ENCODE measurements around the gene RPLP2.

Gene RPLP2

GRCh38 chr11:782264-783174 is 27.2 kb upstream of the RPLP2 start:
- peaks cover 0 to 31% (median 6%) of the 10 kb centered on the region in 5 donors for H3K36me3 ChIP-seq (ENCODE audit: control insufficient read depth in 5 of 5, insufficient read depth in 5 of 5, low read length in 5 of 5)
- peaks cover 0 to 3% (median 0%) of the 10 kb centered on the region in 5 donors for H3K27me3 ChIP-seq (ENCODE audit: control insufficient read depth in 5 of 5, insufficient read depth in 4 of 5, low read length in 5 of 5)
- no peak overlapping the region for H3K27ac ChIP-seq (ENCODE audit: low read depth, low read length)
- no peaks in the 10 kb centered on the region for H3K9me3 ChIP-seq (ENCODE audit: control insufficient read depth in 5 of 5, low read length in 5 of 5)
- no peak overlapping the region for H3K9ac ChIP-seq (ENCODE audit: low read length in 5 of 5)
- H3K4me1 ChIP-seq (ENCODE audit: control insufficient read depth in 5 of 5, insufficient read depth in 5 of 5, low read length in 5 of 5), result peaks cover 4 to 35% (median 15%) of the 10 kb centered on the region in 5 donors
- H3K4me3 ChIP-seq (ENCODE audit: low read depth in 1 of 5, low read length in 5 of 5), result no peak overlapping the region

GRCh38 chr11:783581-784015 is 26.2 kb upstream of the RPLP2 start:
- H3K27me3 ChIP-seq (ENCODE audit: control insufficient read depth in 5 of 5, insufficient read depth in 4 of 5, low read length in 5 of 5), result peaks cover 0 to 11% (median 3%) of the 10 kb centered on the region in 5 donors
- H3K36me3 ChIP-seq (ENCODE audit: control insufficient read depth in 5 of 5, insufficient read depth in 5 of 5, low read length in 5 of 5), result peaks cover 0 to 31% (median 6%) of the 10 kb centered on the region in 5 donors
- H3K4me1 ChIP-seq (ENCODE audit: control insufficient read depth in 5 of 5, insufficient read depth in 5 of 5, low read length in 5 of 5), result peaks cover 2 to 25% (median 5%) of the 10 kb centered on the region in 5 donors
- H3K27ac ChIP-seq (ENCODE audit: low read depth, low read length), result no peak overlapping the region
- H3K9ac ChIP-seq (ENCODE audit: low read length in 5 of 5), result peak overlapping the region in 1 of 5 donors; percentile 41
- H3K4me3 ChIP-seq (ENCODE audit: low read depth in 1 of 5, low read length in 5 of 5), result peak overlapping the region in 1 of 5 donors; percentile 42
- H3K9me3 ChIP-seq (ENCODE audit: control insufficient read depth in 5 of 5, low read length in 5 of 5), result no peaks in the 10 kb centered on the region

- H3K27ac ChIP-seq (ENCODE audit: low read depth, low read length), result no peak overlapping the region
- H3K4me1 ChIP-seq (ENCODE audit: control insufficient read depth in 5 of 5, insufficient read depth in 5 of 5, low read length in 5 of 5), result peaks cover 2 to 18% (median 3%) of the 10 kb centered on the region in 5 donors
- H3K4me3 ChIP-seq (ENCODE audit: low read depth in 1 of 5, low read length in 5 of 5), result no peak overlapping the region
- H3K9me3 ChIP-seq (ENCODE audit: control insufficient read depth in 5 of 5, low read length in 5 of 5), result no peaks in the 10 kb centered on the region
- H3K36me3 ChIP-seq (ENCODE audit: control insufficient read depth in 5 of 5, insufficient read depth in 5 of 5, low read length in 5 of 5), result peaks cover 0 to 22% (median 0%) of the 10 kb centered on the region in 5 donors
- peaks cover 7 to 22% (median 12%) of the 10 kb centered on the region in 5 donors for H3K27me3 ChIP-seq (ENCODE audit: control insufficient read depth in 5 of 5, insufficient read depth in 4 of 5, low read length in 5 of 5)
- H3K9ac ChIP-seq (ENCODE audit: low read length in 5 of 5), result no peak overlapping the region
Measured at GRCh38 chr11:786235-787083, 23.3 kb upstream of the RPLP2 start.

- Histone ChIP-seq H3K9me3 (ENCODE audit: control insufficient read depth in 5 of 5, low read length in 5 of 5) (no peaks in the 10 kb centered on the region), H3K4me1 (ENCODE audit: control insufficient read depth in 5 of 5, insufficient read depth in 5 of 5, low read length in 5 of 5) (peaks cover 2 to 18% (median 3%) of the 10 kb centered on the region in 5 donors), H3K36me3 (ENCODE audit: control insufficient read depth in 5 of 5, insufficient read depth in 5 of 5, low read length in 5 of 5) (peaks cover 0 to 26% (median 5%) of the 10 kb centered on the region in 5 donors), H3K9ac (ENCODE audit: low read length in 5 of 5) (no peak overlapping the region), H3K27me3 (ENCODE audit: control insufficient read depth in 5 of 5, insufficient read depth in 4 of 5, low read length in 5 of 5) (peaks cover 7 to 22% (median 12%) of the 10 kb centered on the region in 5 donors), H3K27ac (ENCODE audit: low read depth, low read length) (no peak overlapping the region), H3K4me3 (ENCODE audit: low read depth in 1 of 5, low read length in 5 of 5) (no peak overlapping the region)
Measured at GRCh38 chr11:787084-787675, 22.6 kb upstream of the RPLP2 start.

- Histone ChIP-seq H3K4me1 (ENCODE audit: control insufficient read depth in 5 of 5, insufficient read depth in 5 of 5, low read length in 5 of 5) (peaks cover 2 to 12% (median 3%) of the 10 kb centered on the region in 5 donors), H3K9ac (ENCODE audit: low read length in 5 of 5) (no peak overlapping the region), H3K27ac (ENCODE audit: low read depth, low read length) (no peak overlapping the region), H3K36me3 (ENCODE audit: control insufficient read depth in 5 of 5, insufficient read depth in 5 of 5, low read length in 5 of 5) (peaks cover 0 to 29% (median 7%) of the 10 kb centered on the region in 5 donors), H3K4me3 (ENCODE audit: low read depth in 1 of 5, low read length in 5 of 5) (no peak overlapping the region), H3K27me3 (ENCODE audit: control insufficient read depth in 5 of 5, insufficient read depth in 4 of 5, low read length in 5 of 5) (peaks cover 7 to 22% (median 12%) of the 10 kb centered on the region in 5 donors), H3K9me3 (ENCODE audit: control insufficient read depth in 5 of 5, low read length in 5 of 5) (no peaks in the 10 kb centered on the region)
Measured at GRCh38 chr11:788009-788640, 21.6 kb upstream of the RPLP2 start.

- no peak overlapping the region for H3K9ac ChIP-seq (ENCODE audit: low read length in 5 of 5)
Measured at GRCh38 chr11:788953-789940, 20.5 kb upstream of the RPLP2 start.

GRCh38 chr11:789943-790342 is 19.8 kb upstream of the RPLP2 start, which contains the start of gene CEND1:
TSS of gene CEND1 (minus strand) at chr11:790090. CDS start at chr11:788576, 1,514 bp downstream.
- no peak within 1 kb of the TSS for H3K4me3 ChIP-seq (ENCODE audit: low read depth in 1 of 5, low read length in 5 of 5)
- H3K9ac ChIP-seq (ENCODE audit: low read length in 5 of 5), result no peak within 1 kb of the TSS
- H3K4me1 ChIP-seq (ENCODE audit: control insufficient read depth in 5 of 5, insufficient read depth in 5 of 5, low read length in 5 of 5), result peaks cover 0 to 20% (median 4%) of the 10 kb centered on the region in 5 donors
- peaks cover 7 to 22% (median 12%) of the 10 kb centered on the region in 5 donors for H3K27me3 ChIP-seq (ENCODE audit: control insufficient read depth in 5 of 5, insufficient read depth in 4 of 5, low read length in 5 of 5)
- no peaks in the 10 kb centered on the region for H3K9me3 ChIP-seq (ENCODE audit: control insufficient read depth in 5 of 5, low read length in 5 of 5)
- H3K27ac ChIP-seq (ENCODE audit: low read depth, low read length), result no peak within 1 kb of the TSS
- peaks cover 0 to 20% (median 7%) of the 10 kb centered on the region in 5 donors for H3K36me3 ChIP-seq (ENCODE audit: control insufficient read depth in 5 of 5, insufficient read depth in 5 of 5, low read length in 5 of 5)

More at GRCh38 chr11:788953-789940, 20.5 kb upstream of the RPLP2 start:
- no peak overlapping the region for H3K4me3 ChIP-seq (ENCODE audit: low read depth in 1 of 5, low read length in 5 of 5)
- peaks cover 0 to 13% (median 0%) of the 10 kb centered on the region in 5 donors for H3K4me1 ChIP-seq (ENCODE audit: control insufficient read depth in 5 of 5, insufficient read depth in 5 of 5, low read length in 5 of 5)
- H3K9me3 ChIP-seq (ENCODE audit: control insufficient read depth in 5 of 5, low read length in 5 of 5), result no peaks in the 10 kb centered on the region
- peaks cover 0 to 22% (median 7%) of the 10 kb centered on the region in 5 donors for H3K36me3 ChIP-seq (ENCODE audit: control insufficient read depth in 5 of 5, insufficient read depth in 5 of 5, low read length in 5 of 5)
- no peak overlapping the region for H3K27ac ChIP-seq (ENCODE audit: low read depth, low read length)
- peaks cover 7 to 22% (median 12%) of the 10 kb centered on the region in 5 donors for H3K27me3 ChIP-seq (ENCODE audit: control insufficient read depth in 5 of 5, insufficient read depth in 4 of 5, low read length in 5 of 5)

- Histone ChIP-seq H3K36me3 (ENCODE audit: control insufficient read depth in 5 of 5, insufficient read depth in 5 of 5, low read length in 5 of 5) (peaks cover 0 to 15% (median 7%) of the 10 kb centered on the region in 5 donors), H3K9me3 (ENCODE audit: control insufficient read depth in 5 of 5, low read length in 5 of 5) (no peaks in the 10 kb centered on the region), H3K27me3 (ENCODE audit: control insufficient read depth in 5 of 5, insufficient read depth in 4 of 5, low read length in 5 of 5) (peaks cover 7 to 22% (median 12%) of the 10 kb centered on the region in 5 donors), H3K9ac (ENCODE audit: low read length in 5 of 5) (no peak overlapping the region), H3K4me1 (ENCODE audit: control insufficient read depth in 5 of 5, insufficient read depth in 5 of 5, low read length in 5 of 5) (peaks cover 0 to 30% (median 14%) of the 10 kb centered on the region in 5 donors), H3K4me3 (ENCODE audit: low read depth in 1 of 5, low read length in 5 of 5) (no peak overlapping the region), H3K27ac (ENCODE audit: low read depth, low read length) (no peak overlapping the region)
Measured at GRCh38 chr11:790721-791564, 18.8 kb upstream of the RPLP2 start.

All from subcutaneous abdominal adipose tissue (tissue), 5 donors.